Activated T-cell treated with anti-CD3 and anti-CD28 coated beads for 48 hours (primary cell): ENCODE data around the gene TSC22D2.
"Not testable (repeated sequence)": the region's sequence is repeated elsewhere in the genome, so short reads cannot be mapped to it uniquely, and the experiment has no call there.

ENCODE experiments used
- DNase-seq: peaks from one replicate; pipeline ENCODE4 v3.0.0-alpha.2; 2020; ENCODE audit warnings: low read depth

TSC22D2 gene

DNA sequence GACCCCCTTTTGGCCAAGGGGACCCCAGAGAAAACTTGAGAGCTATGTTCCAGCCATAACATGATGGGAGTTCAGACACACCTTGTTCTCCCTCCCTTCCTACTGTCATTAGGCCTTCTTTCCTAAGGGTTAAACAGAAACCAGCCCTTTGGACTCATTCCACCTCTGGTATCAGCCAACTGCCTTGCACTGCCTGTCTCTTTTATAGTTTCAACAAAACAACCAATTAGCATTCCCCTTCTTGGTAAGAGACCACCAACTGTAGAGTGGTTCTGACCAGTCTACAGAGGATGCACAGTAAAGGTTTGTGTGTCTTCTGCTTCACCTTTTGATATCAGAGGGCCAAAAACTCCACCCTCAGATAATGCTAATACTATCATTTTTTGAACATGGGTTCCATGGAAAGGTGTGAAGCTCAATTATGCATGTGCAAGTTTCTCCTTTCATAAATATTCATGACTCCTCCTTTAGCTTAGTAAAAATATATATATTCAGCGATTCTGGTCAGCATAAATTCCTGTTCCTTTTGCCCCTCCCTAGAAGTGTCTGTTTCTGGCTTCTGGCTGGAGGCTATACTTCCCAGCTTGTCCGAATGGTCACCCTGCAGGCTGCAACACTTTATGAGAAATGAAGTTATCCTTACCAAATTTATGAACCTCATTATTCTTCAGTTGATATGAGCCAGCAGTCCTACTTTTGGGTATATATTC, 82.3 kb downstream of the TSC22D2 start:
- DNase-seq, result no peak

DNA sequence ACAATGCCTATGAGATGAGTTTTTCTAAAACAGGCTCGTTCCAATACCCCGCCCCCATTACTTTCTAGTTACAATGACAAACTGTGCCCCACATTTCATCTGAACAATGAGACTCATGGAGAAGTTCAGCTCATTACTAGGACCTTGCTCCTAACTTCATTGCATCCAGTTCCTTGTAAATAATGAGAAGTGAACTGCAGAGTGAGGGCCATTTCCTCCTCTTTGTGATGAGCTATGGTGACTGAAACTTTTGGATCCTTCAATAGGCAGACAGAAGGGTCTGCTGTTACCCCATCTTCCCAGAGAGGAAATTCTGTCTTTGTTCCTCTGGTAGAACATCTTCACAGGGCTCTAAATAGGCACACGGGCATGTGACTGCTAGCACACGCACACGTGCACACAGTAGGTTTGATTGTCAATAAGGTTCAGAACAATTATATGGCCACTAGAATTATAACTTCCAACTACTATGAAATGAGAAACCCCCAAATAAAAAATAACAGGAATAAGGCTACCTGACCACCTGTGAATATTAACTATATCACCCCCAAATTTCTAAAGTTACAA, 86.4 kb downstream of the TSC22D2 start:
- no peak for DNase-seq

DNA sequence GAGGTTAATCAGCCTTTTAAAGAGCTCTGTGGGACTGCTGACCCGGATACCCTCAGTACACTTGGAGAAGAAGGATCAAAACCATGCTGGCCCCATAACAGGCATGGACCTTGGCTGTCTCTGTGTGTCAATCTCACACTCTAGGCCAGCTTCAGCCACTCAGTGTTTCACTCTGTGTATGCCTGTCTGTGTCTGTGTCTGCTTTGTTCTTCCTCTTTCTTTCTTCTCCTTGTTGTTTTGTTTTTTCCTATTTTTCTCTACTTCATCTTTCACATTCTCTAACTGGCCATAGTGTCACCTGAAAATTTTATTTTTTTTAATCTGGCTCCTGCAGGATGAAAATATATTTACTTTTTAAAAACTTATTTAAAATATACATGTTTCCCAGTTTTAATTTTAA, 87.1 kb downstream of the TSC22D2 start:
- no peak for DNase-seq

DNA sequence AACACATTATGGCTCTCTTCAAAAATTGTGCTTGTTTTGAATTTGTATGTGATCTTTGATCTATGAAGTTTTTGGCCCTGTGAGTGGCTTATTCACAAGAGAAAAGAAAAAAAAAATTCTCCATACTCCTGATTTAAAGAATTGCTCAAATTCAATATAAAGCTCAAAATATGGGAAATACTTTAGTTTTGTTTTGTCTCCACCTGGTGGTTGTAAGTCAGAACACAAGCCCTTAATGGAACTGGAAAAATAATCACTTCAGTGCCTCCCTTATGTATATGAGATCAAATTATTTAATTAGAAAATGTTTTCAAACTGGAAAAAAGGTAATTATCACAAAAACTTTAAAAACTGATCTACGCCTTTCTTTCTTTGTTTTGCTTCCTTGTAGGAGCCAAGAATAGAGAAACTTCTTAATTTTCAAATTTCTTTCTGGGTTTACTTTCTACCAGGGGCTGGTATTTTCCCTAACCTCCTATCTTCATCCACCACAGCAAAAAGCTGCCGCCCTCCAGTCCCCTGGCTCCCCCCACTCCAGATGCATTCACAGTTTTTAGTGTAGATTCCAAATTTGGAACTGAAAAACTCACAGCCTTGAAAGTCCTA, 87.6 kb downstream of the TSC22D2 start:
- DNase-seq, result no peak

DNA sequence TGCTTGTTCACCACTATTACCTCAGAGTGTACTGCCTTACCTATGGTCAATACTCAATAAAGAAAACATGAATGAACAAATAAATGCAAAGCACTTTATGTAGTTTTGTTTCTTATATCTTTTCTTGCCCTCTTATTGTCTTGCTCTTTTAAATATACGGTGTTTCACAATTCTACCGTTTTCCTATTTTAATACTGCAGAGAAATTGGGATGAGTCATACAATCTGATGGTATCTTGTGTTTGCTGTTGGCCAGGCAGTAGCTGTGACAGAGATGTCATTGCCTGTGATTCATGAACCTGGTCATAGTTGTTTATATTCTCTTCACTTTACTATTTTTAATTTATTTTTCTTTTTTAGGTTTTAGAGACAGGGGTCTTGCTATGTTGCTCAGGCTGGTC, 89.9 kb downstream of the TSC22D2 start:
- DNase-seq, result no peak

DNA sequence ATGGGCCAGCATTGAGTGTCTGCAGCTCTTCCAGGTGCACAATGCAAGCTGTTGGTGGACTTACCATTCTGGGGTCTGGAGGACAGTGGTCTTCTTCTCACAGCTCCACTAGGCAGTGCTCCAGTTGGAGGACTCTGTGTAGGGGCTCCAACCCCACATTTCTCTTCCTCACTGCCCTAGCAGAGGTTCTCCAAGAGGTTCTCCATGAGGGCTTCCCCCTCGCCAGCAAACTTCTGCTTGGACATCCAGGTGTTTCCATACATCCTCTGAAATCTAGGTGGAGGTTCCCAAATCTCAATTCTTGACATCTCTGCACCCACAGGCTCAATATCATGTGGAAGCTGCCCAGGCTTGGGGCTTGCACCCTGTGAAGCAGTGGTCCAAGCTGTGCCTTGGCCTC, 92.9 kb downstream of the TSC22D2 start:
- DNase-seq, result not testable (repeated sequence)

DNA sequence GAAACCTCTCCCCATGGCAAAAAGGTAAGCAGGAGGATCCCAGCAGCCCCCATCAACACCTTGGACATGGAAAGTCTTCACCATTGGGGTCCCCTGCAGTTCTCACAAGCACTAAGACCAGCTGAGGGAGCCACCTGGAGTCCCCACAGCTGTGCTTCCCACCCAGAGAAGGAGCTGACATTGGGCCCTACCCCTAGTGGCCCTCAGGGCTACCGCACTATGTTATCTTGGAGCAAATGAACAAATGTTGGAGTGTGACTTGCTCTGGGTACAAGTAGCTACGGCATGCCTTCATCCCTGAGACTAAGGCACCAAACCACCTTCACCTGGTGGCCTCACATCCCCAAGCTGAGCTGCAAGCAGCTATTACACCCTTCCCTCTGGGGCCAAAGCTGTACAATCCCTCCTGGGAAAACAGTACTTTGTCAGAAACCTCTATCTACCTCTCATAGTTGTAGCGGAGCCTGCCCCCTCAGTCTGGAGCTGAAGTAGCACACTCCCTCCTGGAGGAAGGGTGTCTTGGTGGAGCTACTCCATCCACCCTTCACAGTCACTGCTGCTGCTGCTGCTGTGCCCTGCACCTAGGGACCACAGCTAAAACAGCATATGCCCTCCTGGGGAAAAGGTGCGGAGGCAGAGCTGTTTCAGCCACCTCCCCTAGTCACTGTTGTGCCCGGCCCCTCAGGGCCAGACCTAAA, 95.5 kb downstream of the TSC22D2 start:
- no peak for DNase-seq

DNA sequence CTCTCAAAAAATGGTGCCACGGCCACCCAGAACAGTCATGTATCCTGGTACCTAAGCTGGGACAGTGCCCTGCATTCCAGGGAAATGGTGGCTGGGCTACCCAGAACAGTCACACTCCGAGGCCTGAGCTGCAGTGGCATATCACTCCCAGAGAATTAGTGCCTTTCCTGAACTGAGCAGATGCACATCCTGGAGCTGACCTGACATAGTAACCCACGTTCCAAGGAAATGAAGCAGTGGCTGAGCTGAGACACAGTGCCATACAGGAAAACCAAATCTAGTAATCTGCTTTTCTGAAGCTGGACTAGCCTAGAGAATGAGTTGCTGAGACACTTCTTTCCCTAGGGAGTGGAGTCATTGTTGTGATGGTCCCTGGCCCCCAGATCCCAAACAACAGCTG, 96.4 kb downstream of the TSC22D2 start:
- no peak for DNase-seq

DNA sequence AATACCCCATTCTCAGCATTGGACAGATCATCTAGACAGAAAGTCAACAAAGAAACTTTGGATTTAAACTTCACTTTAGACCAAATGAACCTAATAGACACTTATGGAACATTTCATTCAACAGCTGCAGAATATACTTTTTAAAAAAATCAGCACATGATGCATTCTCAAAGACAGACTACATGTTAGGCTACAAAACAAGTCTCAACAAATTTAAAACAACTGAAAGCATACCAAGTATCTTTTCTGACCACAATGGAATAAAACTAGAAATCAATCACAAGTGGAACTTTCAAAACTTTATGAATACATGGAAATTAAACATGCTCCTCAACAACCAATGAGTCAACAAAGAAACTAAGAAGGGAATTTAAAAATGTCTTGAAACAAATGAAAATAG, 100.3 kb downstream of the TSC22D2 start:
- DNase-seq, result no peak

DNA sequence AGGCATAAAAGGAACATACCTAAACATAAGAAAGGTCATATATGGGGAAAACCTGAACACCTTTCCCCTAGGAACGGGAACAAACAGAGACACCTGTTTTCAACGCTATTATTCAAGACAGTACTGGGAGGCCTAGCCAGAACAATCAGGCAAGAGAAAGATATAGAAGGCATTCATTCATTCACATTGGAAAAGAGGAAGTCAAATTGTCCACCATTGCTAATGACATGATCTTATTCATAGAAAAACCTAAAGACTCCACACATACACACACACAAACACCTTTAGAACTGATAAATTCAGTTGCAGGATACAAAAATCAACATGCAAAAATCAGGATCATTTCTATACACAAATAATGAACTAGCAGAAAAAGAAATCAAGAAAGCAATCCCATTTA, 101.7 kb downstream of the TSC22D2 start:
- DNase-seq, result no peak

DNA sequence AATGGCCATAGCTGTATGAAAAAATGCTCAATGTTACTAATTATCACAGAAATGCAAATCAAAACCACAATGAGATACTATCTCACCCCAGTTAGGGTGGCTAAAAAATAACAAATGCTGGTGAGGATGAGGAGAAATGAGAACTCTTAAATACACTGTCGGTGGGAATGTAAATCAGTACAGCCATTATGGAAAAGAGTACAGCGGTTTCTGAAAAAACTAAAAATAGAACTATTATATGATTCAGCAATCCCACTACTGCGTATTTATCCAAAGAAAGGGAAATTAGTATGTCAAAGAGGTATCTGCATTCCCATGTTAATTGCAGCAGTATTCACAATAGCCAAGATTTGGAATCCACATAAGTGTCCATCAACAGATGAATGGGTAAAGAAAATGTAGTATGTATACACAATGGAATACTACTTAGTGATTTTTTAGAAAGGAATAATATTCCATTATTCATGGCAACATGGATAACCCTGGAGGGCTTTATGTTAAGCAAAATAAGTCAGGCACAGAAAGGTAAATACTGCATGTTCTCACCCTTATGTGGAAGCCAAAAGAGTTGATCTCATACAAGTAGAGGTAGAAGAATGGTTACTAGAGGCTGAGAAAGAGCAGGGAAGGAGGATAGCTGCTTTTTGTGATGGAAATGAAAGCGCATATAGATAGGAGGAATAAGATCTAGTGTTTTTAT, 103.2 kb downstream of the TSC22D2 start:
- DNase-seq, result no peak

DNA sequence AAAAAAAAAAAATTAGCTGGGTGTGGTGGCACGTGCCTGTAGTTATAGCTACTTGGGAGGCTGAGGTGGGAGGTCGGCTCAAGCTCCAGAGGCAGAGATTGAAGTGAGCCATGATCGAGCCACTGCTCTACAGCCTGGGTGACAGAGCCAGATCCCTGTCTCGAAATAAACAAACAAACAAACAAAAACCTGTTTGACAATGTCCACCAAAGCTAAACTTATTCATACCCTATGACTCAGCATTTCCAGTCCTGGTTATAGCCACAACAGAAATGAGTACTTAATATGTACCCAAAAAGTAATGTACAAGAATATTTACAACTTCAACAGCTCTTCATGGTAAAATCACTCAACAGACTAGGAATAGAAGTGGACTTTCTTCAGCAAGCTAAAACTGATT, 107.1 kb downstream of the TSC22D2 start:
- no peak for DNase-seq
